T1000 (cell line): ENCODE results near the gene ADGRA1.

Source experiments
- DNase-seq: peaks from one replicate; lab custom pipeline; 2025; ENCODE audit warnings: mixed read lengths; lab: John Stamatoyannopoulos, UW

ADGRA1 gene

DNA sequence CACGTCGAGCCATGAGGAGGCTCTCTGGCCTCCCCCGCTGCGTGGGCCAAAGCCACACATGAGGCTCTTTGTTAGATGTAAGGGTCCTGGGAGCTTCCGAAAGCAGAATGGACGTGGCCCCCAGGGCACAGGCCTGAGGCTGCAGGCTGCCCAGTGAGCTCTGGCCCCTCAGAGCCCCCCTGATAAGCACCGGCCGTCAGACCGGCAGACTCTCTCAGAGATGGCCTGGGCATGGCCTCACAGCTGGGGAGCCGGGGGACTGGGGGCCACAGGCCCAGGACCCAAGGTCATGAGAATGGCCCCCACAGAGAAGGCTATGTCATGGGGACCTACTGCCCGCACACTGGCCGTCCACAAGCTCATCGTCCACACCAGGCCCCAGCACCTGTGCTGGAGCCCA lies 31.7 kb upstream of the ADGRA1 start:
- no peak for DNase-seq

DNA sequence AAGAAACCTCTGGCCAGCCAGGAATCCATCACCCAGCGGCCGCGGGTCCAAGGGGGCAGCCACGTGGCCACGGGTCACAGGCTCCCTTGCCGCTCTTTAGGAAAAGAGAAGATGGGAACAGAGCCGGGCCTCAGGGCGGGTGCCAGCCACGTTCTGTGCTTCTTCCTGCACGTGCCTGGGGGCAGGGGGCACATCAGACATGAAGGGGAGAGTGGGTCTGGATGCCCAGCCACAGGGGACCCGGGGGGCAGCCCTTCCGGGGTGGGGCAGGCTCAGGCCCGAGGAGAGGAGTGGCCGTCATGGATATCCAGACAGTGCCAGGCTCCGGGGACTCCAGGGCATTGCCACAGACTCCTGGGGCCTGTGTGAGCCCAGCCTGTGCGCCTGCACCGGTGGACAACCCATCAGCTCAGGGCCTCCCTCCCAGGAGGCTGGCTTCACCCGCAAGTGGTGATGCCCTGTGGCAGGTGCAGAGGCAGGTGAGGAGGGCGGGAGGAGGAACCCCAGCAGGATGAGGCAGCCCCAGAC lies 31.0 kb upstream of the ADGRA1 start:
- DNase-seq: no peak

DNA sequence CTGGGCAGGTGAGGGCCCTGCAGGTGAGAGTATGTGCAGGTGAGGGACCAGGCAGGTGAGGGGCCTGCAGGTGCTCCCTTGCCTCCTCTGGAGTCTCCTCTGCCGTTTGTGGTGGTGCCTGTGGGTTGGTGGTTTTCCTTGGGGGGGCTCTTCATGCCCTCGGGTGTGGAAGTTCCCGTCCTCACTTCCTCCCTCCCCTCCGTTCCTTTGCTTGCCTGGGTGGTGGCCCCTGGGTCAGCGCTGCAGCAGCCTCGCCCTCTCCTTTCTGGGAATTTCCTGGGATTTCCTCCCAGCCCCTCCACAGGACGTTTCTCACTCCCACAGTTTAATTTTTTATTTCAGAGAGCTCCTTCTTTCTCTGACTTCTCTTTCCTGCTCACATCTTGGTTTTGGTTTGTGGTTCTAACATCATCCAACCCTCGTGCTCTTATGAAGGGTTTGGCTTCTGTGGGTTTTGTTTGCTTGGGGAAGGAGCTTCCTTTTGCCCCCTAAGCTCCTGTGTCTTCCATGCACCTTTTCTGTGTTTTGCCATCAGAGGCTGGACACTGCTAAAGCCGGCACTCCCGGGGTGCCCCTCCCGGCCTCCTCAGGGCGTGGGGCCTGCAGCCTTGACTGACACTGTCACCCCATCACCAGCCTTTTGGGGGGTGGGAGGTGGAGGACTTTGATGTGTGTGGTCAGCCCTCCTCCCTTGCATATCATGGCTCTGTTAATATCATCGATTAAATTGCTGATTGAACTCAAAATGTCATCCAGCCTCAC lies 29.2 kb upstream of the ADGRA1 start:
- DNase-seq: no peak

DNA sequence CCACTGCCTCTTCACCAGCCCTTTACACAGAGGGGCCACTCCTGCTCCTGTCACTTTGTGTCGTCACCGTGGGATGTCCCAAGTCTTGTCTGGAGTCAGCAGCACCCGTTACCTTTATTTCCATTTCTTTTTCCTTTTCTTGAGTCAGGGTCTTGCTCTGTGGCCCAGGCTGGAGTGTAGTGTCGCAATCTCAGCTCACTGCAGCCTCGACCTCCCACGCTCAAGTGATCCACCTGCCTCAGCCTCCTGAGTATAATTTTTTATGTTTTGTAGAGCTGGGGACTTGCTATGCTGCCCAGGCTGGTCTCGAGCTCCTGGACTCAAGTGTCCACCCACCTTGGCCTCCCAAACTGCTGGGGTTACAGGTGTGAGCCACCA lies 28.6 kb upstream of the ADGRA1 start:
- DNase-seq: no peak

DNA sequence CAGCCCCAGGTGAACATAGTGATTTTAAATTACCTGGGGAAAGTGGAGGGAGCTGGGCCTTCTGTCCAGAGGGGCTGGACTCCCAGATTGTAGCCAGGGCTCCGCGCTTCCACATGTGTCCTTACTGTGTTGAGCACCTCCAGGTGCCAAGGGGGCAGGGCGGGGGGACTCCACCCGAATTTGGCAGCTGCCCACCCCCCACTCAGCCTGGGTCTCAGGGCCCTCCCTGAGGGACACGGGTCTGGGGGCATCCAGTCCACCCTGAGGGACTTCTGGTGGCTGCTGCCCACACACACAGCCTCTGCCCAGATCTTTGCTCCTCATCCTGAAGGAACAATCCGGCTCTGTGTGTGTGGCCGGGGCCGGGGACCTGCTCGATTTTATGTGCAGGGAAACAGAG lies 28.2 kb upstream of the ADGRA1 start:
- no peak for DNase-seq

DNA sequence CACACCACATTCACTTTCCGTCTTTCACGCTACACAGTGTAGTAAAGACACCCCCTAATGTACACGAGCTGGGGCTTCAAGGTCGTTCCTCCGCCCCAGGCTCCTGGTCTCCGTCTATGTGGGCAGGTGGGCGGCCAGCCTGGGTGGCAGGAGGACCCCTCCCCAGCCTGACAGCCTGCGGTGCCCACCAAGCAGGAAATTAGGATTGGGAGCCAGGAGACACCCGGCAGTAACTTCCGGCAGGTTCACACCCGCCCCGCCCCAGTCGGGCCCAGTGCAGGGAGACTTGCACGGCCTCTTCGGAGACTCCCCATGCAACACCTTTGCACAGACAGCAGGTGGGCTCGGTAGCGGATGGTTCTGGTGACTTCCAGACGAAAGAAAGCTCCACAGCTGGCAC lies 27.7 kb upstream of the ADGRA1 start:
- DNase-seq: no peak

DNA sequence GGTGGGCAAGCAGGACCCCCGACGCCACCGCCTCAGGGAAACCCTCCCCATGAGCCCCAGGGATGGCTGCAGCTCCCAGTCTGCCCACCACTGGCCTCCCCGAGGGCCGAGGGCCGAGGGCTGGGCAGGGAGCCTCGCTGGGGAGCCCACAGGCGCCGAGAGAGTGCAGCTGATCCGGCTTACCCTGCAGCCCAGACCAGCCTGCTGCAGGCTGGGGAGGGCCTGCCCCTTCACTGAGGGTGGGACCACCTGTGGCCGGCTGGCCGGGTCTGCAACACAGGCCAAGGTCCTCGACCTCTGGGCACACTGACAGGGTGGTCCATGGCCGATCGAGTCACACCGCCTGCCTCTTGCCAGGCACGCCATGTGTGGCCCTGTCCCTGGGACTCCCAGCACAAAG lies 27.3 kb upstream of the ADGRA1 start:
- no peak for DNase-seq

DNA sequence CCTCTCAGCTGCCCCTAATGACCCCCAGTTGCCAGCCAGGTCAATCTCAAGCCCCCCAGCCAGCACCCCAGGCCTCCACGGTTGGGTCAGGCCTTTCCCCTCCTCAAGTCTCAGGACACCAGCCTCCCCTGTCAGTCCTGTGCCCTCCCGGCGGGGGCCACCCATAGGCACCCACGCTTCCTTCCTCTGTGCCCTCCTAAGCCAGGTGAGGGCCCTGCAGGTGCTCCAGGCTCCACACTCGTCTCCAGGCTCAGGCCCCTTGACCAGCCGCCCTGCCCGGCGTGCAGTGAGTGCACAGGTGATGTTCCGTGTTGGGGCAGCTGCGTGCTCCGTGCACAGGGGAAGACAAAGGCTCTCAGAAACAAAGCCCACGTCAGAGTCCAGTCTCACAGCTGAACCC lies 26.8 kb upstream of the ADGRA1 start:
- DNase-seq: no peak

DNA sequence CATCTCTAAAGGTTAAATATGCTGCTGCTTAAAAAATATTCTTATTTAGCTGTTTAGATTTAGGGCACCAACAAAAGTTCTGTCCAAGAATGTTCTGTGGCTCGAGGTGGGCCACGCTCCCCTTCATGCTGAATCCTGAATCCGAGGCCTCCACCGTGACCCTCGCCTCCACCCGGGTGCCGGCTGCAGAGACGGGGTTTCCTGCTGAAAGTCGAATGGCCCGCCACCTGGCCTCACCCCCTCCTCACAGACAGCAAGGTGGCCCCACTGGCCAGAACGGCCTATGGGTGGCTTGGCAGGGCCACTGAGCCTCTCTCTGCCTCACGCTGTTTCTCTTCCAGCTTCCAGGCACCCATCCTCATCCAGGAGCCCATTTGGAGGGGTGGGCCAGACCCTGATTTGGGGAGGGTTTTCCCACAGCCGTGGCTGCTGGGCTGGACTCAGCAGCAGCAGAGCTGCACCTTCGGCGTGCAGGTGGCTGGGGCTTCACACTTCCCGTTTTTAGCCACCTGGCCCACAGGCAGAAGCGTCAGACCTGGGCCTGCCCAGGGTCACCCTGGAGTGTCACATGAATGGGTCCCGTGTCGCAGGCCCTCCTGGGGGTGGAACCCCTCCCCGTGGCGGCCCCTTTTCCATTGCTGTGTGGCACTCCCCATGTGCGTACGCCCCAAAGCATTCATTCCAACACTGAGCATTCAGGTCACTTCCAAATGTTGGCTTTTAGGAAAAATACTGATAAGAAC lies 26.3 kb upstream of the ADGRA1 start:
- DNase-seq: no peak

DNA sequence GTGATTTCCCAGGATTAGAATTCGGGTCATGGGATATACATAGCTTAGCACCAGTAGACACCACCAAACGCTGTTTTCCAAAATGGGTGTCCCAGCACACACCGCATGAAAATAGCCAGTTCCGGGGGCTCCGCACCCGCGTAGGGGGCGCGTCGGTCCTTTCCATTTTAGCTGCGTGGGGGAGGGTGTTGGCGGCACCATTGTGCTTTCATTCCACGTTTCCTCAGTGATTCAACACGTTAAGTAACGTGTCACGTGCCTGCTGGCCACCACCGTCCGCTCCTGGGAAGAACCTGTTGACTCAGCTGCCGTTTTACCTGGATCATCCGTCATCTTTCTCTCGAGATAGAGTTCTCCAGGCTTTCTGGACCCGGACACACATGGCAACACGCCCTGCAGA lies 25.6 kb upstream of the ADGRA1 start:
- DNase-seq: no peak

DNA sequence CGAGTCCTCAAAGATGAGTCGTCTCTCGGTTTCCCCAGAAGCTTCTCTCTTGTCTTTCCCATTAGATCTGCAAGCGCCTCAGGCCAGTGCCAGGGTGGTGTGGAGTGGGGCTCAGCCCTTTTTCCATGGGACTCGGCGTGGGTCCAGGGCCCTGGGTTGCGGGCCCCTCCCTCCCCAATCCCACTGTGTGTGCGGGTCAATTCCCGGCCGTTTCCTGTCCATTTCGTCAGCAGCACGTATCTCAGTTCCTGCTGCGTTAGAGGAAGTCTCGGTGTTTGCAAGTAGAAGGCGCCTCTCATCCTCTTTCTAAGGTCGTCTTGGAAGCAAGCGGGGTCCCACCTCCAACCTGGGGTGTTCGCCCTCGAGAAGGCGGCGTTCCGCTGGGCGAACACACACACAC lies 25.1 kb upstream of the ADGRA1 start:
- DNase-seq: no peak

DNA sequence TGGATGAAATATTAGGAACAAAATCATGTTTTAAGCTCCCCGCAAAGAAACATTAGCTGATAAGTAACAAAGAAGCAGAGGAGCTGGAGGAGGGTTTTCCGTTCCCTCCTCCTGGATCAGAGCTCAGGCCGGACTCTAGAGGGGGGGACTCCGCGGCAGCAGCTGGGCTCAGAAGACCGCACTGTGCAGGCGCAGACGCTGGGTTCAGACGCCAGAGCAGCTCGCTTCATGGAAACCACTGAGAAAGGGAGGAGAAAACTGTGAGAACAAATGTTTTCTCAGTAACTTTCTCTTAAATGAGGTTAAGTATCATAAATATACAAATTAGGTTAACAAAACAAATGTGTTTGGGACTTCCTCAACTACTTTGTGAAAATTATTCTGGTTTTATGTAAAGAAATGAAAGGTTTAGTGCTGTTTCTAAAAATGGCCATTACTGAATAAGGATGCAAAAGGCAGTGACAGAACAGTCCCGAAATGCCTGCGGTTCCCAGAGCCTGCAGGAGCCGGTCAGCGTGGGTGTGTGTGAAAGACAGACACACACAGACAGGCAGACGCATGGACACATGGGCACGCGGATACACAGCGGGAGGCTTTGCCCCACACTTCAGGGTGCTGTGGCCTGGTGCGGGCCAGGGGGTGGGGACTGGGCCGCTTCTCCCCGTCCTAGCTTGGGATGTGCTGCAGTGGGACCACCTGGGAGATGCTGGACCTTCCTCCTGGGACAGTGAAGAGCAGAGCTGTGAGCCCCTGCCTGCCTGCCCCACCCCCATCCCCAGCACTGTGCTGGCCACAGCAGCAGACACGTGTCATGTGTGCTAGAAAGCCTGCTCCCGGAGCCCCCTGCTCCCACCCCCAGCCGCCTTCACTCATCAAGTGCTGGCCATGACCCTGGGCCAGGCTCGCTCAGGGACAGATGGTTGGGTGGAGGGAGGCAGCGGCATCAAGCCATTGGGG lies 20.3 kb upstream of the ADGRA1 start:
- DNase-seq: no peak

DNA sequence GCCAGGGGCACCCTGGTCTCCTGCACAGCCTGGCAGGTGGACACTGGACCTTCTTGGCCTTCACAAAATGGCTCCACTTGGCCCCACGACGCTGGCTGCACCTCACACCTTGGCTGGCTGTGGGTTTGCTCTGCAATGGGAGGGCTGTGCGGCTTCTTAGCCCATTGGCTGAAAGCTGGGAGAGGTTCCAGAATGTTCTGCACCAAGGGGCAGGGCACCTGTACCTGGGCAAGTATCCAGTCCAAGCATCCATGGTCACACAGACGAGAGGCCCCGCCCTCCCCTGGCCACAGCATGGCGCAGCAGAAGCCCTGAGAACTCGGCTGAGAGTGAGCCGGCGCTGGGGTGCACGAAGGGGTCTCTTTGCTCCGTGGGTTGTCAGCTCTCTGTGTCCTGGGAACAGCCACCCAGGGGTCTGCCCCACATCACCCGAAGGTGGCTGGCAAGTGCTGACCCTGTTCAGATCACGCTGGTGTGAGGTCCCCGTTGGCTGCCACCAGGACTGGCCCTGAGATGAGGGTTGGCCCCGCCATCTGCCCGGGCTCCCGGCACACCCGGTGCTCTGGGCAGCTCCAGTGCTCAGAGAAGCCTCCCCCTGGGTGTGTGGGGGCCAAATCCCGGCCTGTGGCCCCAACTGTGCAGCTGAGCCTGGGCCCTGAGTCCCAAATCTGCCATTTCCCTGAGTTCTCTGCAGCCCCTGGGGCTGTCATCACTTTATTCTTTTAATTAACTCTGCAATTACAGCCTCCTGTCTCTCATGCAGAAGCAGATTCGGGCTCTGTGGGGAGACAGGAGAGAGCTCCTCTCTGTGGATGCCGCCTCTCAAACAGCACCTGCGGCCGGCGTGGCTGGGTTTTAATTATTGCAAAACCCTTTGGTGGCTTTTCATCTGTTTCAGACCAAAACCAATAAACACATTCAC lies 19.4 kb upstream of the ADGRA1 start:
- no peak for DNase-seq

DNA sequence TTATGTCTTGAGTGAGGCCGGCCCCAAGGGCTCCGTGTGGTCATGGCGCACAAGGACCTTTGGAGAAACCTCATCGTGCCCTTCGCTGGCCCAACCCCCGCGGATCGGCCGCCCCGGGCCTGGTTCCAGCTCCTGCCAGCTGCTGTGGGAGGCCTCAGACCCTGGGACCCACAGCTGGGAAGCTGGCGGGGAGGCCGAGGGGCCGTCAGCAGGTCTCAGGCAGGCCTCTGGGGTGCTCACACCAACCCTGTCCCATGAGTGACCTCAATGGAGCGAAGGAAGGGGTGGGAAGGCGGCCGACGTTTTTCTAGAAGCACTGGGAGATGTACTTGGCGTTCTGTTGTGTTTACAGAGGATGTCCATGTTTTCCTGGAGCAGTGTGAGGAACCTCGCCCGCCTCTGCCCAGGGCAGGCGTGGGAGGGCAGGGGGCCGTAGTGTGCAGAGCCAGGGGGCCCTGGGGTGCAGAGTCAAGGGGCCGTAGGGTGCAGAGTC lies 18.6 kb upstream of the ADGRA1 start:
- no peak for DNase-seq

DNA sequence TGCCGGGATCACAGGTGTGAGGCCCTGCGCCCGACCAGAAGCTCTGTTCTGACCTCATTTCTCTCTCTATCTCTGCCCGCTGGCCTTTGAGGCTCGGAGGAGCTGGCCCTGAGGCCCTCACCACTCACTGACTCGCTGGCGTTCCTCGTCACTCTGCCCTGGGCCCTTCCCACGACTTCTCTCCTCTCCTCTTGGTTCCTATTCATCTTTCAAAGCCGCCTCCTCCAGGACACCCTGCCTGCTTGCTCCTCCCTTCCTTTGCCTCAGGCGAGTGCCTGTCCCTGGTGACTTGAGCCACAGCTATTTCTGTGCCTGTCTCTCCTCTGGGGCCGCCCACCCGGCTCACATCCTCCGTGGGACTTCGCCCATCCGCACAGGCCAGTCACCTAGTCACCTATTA lies 17.3 kb upstream of the ADGRA1 start:
- no peak for DNase-seq

DNA sequence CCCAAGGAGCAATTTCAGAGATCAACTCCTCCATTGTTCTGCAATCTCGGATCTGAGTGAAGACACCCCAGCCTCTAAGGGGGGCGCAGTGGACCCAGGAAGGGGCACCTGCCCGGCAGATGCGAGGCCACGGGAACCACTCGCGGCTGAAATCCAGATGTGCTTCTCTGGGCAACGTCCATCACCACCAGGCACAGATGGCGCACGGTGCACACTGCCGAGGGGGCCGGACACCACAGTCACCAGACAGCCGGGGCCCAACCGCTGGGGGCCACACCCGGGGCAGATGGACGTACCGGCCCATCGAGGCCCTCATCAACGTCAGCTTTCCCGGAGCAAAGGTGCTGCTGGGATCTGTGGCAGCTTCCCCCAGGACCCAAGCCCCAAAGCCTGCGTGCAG lies 16.9 kb upstream of the ADGRA1 start:
- DNase-seq: no peak

DNA sequence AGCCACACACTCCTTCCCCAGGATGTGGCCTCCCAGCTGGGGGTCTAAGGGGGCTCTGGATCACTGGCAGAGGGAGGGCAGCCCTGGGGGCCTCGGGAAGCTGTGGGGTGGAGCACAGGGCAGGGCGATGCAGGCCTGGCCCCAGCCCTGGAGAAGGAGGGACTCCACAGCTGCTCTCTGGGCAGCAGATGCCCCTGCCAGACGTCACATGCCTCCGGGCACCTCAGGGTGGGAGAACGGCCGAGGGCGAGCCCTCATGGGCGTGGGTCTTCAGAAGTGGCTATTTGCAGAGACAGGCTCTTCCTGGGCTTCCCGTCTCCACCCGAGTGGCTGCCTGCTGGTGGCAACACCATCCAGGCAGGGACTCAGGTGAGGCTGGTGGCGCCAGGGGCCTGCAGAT lies 16.0 kb upstream of the ADGRA1 start:
- no peak for DNase-seq

DNA sequence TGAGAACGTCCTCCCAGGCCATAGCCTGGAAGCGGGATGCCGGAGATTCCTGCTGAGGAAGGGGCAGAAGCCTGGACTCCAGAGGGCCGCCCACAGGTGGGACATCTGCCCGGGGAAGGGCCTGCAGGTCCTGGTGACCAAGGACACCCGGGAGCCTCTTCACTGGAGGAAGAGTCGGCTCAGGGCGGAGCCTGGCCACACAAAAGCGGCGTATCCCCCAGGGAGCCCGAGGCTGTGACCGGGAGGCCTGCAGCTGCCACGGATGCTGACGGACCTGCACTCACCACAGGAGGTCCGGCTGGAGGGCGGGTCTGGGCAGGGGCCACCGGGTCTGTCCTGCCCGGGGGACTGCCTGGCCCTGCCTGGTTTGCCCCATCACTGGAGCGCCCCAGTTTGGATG lies 15.5 kb upstream of the ADGRA1 start:
- no peak for DNase-seq

DNA sequence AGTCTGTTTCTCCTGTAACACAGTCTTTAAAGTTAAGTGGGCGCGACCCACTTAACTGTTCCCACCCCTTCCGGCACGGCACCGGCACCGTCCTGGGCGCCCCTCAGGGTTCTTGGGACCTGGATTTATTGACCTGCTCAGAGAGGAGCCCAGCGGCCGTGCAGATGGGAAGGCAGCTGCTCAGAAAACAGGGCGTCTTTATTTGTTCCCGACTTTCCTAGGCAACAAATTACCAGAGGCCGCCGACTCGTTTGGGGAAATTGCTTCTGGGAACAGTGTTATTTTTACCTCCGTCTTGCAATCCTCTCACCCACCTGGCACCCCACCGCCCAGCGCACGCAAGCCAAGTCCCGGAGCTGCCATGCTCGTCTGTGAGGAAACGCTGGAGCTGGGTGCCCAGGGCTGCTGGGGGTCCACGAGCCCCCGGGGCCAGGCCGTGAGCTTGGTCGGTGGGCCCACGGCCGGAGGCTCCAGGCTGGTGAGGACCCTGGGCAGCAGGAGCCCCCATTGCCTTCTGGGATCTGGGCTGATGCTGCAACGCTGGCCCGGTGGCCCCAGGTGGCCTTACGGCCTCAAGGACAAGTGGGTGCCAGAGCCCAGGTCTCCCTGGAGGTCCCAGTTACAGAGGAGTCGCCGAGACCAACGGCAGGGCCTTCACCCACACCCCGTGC lies 14.9 kb upstream of the ADGRA1 start:
- no peak for DNase-seq

DNA sequence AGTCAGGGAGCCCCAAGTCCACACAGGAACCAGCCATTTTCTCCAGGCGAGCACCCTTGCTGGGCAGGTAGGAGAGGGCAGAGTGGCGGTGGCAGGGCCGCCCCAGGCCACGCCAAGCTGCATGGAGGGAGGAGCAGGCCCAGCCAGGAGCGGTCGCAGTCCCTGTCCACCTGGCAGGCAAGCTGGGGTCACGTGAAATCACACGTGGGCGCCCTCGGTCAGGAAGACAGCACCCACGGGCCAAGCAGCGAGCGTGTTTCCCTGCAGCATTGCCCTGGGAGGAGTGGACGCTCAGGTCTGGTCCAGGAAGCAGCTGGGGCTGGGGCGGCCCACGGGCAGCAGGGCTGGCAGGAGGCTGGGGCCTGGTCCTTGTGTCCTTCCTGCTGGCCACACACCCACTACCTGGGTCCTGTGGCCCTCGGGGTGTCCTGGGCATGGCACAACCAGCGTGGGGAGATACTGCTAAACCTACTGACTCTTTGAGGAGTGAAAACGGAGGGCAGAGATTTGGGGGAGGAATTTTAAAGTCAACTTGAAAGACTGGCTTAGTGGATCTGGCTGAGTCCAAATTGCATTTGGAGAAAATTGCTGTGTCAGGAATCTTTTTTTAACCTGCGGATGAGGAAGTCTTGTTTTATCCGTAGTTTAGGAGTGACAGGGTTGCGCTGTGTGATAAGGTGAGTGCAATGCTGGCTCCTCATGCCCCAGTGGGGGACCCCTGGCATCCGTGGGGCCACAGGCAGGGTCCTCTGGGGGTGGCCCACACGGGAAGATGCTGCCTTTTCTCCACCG lies 12.2 kb upstream of the ADGRA1 start:
- no peak for DNase-seq
